ENCODE data around the gene RIPOR2. TPM values are rescaled to one million over a fixed set of nuclear protein-coding genes. Genes with fewer than 3 reads are reported as not detected.
A peak's percentile ranks its signal among the peaks of the same experiment; 100 is the strongest.

RIPOR2 gene
- polyA plus RNA-seq, 3 donors, result 154 to 181 (median 179) TPM

- Mint-ChIP-seq H3K4me1 (peaks cover 3% of the 10 kb centered on the region), H3K27me3 (ENCODE audit: low read depth in 3 of 3) (no peaks in the 10 kb centered on the region), H3K27ac (no peak overlapping the region), H3K36me3 (peaks cover 95 to 100% of the 10 kb centered on the region in 2 donors), H3K4me3 (no peak overlapping the region), H3K9me3 (peaks cover 0 to 2% (median 0%) of the 10 kb centered on the region in 7 donors)
- no peaks in the 10 kb centered on the region for H3K4me1 ChIP-seq (ENCODE audit: control insufficient read depth in 1 of 2, insufficient read depth in 2 of 2, low read length in 2 of 2)
- H4K20me1 ChIP-seq (ENCODE audit: insufficient read depth, low read length), result peaks cover 96% of the 10 kb centered on the region
- 98% methylated on average over 7 of the region's 7 CpGs for WGBS (ENCODE audit: insufficient coverage)
- H3K9me3 ChIP-seq (replicated peaks in 1 of 2; ENCODE audit: control insufficient read depth in 1 of 2, insufficient read depth in 1 of 2, low read length in 2 of 2), result no peaks in the 10 kb centered on the region
- no peak overlapping the region for H3K9ac ChIP-seq (ENCODE audit: insufficient read depth, low read length, poor library complexity, severe bottlenecking)
- no peak for TF ChIP-seq CTCF (IDR thresholded peaks at IDR 0.05)
- H3K36me3 ChIP-seq (replicated peaks in 1 of 2; ENCODE audit: control insufficient read depth in 1 of 2, insufficient read depth in 2 of 2, low read length in 2 of 2), result peaks cover 96 to 98% of the 10 kb centered on the region in 2 donors
- H3K4me2 ChIP-seq (replicated peaks; ENCODE audit: extremely low read depth, low read length, poor library complexity, severe bottlenecking), result no peak overlapping the region
- H2AFZ ChIP-seq (ENCODE audit: insufficient read depth, low read depth, low read length, poor library complexity, severe bottlenecking), result no peak overlapping the region
- H3K79me2 ChIP-seq (ENCODE audit: insufficient read depth, low read length), result peaks cover 8% of the 10 kb centered on the region
- DNase-seq, result no peak
- no peaks in the 10 kb centered on the region for H3K27me3 ChIP-seq (ENCODE audit: control insufficient read depth in 2 of 2, insufficient read depth in 2 of 2, low read length in 2 of 2)
- no peak overlapping the region for H3K27ac ChIP-seq (ENCODE audit: low read depth in 1 of 2, low read length in 2 of 2)
- H3K4me3 ChIP-seq (replicated peaks in 1 of 3; ENCODE audit: low read depth in 2 of 3, low read length in 3 of 3), result no peak overlapping the region
- intact Hi-C loops (cut with micrococcal nuclease), result no loop called here
Observed at GRCh38 chr6:24847402-24847801, 88.4 kb downstream of the RIPOR2 start.

- Histone ChIP-seq H3K27me3 (ENCODE audit: control insufficient read depth in 2 of 2, insufficient read depth in 2 of 2, low read length in 2 of 2) (no peaks in the 10 kb centered on the region), H3K4me1 (ENCODE audit: control insufficient read depth in 1 of 2, insufficient read depth in 2 of 2, low read length in 2 of 2) (no peaks in the 10 kb centered on the region), H4K20me1 (ENCODE audit: insufficient read depth, low read length) (peaks cover 100% of the 10 kb centered on the region), H3K9me3 (replicated peaks in 1 of 2; ENCODE audit: control insufficient read depth in 1 of 2, insufficient read depth in 1 of 2, low read length in 2 of 2) (no peaks in the 10 kb centered on the region), H3K4me3 (replicated peaks in 1 of 3; ENCODE audit: low read depth in 2 of 3, low read length in 3 of 3) (no peak overlapping the region), H3K36me3 (replicated peaks in 1 of 2; ENCODE audit: control insufficient read depth in 1 of 2, insufficient read depth in 2 of 2, low read length in 2 of 2) (peaks cover 97 to 100% of the 10 kb centered on the region in 2 donors), H3K9ac (ENCODE audit: insufficient read depth, low read length, poor library complexity, severe bottlenecking) (no peak overlapping the region), H3K79me2 (ENCODE audit: insufficient read depth, low read length) (peaks cover 11% of the 10 kb centered on the region), H2AFZ (ENCODE audit: insufficient read depth, low read depth, low read length, poor library complexity, severe bottlenecking) (no peak overlapping the region), H3K4me2 (replicated peaks; ENCODE audit: extremely low read depth, low read length, poor library complexity, severe bottlenecking) (no peak overlapping the region), H3K27ac (ENCODE audit: low read depth in 1 of 2, low read length in 2 of 2) (peak overlapping the region in 1 of 2 donors; percentile 14)
- no peak overlapping the region for H3K4me3 Mint-ChIP-seq
- peaks cover 0 to 2% (median 0%) of the 10 kb centered on the region in 7 donors for H3K9me3 Mint-ChIP-seq
- TF ChIP-seq CTCF (IDR thresholded peaks at IDR 0.05), result no peak
- DNase-seq, result no peak
- H3K4me1 Mint-ChIP-seq, result peaks cover 3% of the 10 kb centered on the region
- WGBS (ENCODE audit: insufficient coverage), result 96% methylated on average over 2 of the region's 4 CpGs
- no peaks in the 10 kb centered on the region for H3K27me3 Mint-ChIP-seq (ENCODE audit: low read depth in 3 of 3)
- peak overlapping the region in 3 of 7 donors; percentile 40 to 69 (median 54) for H3K27ac Mint-ChIP-seq
- intact Hi-C loops (cut with micrococcal nuclease), result no loop called here
- peaks cover 96 to 100% of the 10 kb centered on the region in 2 donors for H3K36me3 Mint-ChIP-seq
Observed at GRCh38 chr6:24845578-24845977, 90.2 kb downstream of the RIPOR2 start.

All from CD14-positive monocyte (primary cell).